GM12878 (cell line): ENCODE data around the gene ZNF418. TPM values are rescaled to one million over a fixed set of nuclear protein-coding genes. Genes with fewer than 3 reads are reported as not detected.

Experiments
- ATAC-seq: fragments of 200-7000 bp; cut with Tn5 transposase; 3 replicates; pipeline ENCODE4 v1.9.1; 2020; ENCODE audit warnings: mild to moderate bottlenecking, moderate library complexity
- BruUV-seq: library from RNA; stranded (reverse); fragments of 400-500 nt; replicated peaks from 2 replicates; lab custom pipeline; 2021; lab: Mats Ljungman, UMichigan
- CTCF ChIA-PET: fragments of 300-600 bp; sonication (Branson Sonifier 250); formaldehyde crosslinking; extraction: SDS; loops from one replicate; lab custom pipeline; 2021; ENCODE audit warnings: inconsistent platforms; lab: Yijun Ruan, JAX
- POLR2A ChIA-PET: fragments of 350-600 bp; formaldehyde crosslinking; extraction: SDS; loops from one replicate; lab custom pipeline; 2021; ENCODE audit warnings: inconsistent platforms; lab: Charles Lee
- RAD21 ChIA-PET: fragments of 300-600 bp; sonication (Branson Sonifier 250); formaldehyde crosslinking; loops from one replicate; lab custom pipeline; 2023; ENCODE audit warnings: antibody characterized with exemption; ENCODE audit not compliant: unreplicated experiment; lab: Charles Lee
- SMC1A ChIA-PET: fragments of 300-600 bp; sonication (Branson Sonifier 250); formaldehyde crosslinking; loops from one replicate; lab custom pipeline; 2023; ENCODE audit not compliant: unreplicated experiment, uncharacterized antibody; lab: Charles Lee
- DNase-seq: peaks from one replicate; pipeline ENCODE4 v3.0.0-alpha.2; 2011; ENCODE audit warnings: low read depth, low spot score
- FAIRE-seq: peaks from 3 replicates; lab custom pipeline; 2011; peaks lifted over from hg19 to GRCh38; lab: Jason Lieb, UNC
- H2AFZ ChIP-seq: 2 replicates; pipeline ENCODE4 v1.6.0; 2011; ENCODE audit warnings: low read depth, low read length, control low read depth; ENCODE audit not compliant: control insufficient read depth
- H3K27ac ChIP-seq: 2 replicates; pipeline ENCODE4 v1.5.1; 2011; ENCODE audit warnings: control low read depth; ENCODE audit not compliant: control insufficient read depth, insufficient read depth
- H3K27me3 ChIP-seq, 2 experiments: replicated peaks in 1 of 2; 2 replicates each; pipeline versions ENCODE4 v1.6.0 to v1.6.1; 2011; ENCODE audit warnings: low read length in 1 of 2; ENCODE audit not compliant: control insufficient read depth in 2 of 2, insufficient read depth in 2 of 2
- H3K36me3 ChIP-seq, 2 experiments: 2 replicates each; pipeline ENCODE4 v1.5.1; 2011; ENCODE audit warnings: low read length in 1 of 2; ENCODE audit not compliant: control insufficient read depth in 2 of 2, insufficient read depth in 2 of 2
- H3K4me1 ChIP-seq: 2 replicates; pipeline ENCODE4 v1.6.1; 2011; ENCODE audit warnings: mild to moderate bottlenecking, low read length, moderate library complexity, mixed read lengths; ENCODE audit not compliant: control insufficient read depth, insufficient read depth
- H3K4me2 ChIP-seq: 2 replicates; pipeline ENCODE4 v1.6.0; 2011; ENCODE audit warnings: control low read depth; ENCODE audit not compliant: control insufficient read depth, insufficient read depth
- H3K4me3 ChIP-seq: fragments of 200-600 bp; sonication (generic); 2 replicates; pipeline ENCODE4 v1.5.1; 2016
- H3K79me2 ChIP-seq: 2 replicates; pipeline ENCODE4 v1.6.0; 2011; ENCODE audit warnings: low read length; ENCODE audit not compliant: control insufficient read depth, insufficient read depth
- H3K9ac ChIP-seq: 2 replicates; pipeline ENCODE4 v1.8.0; 2011; ENCODE audit warnings: low read length, control low read depth, mixed read lengths; ENCODE audit not compliant: control insufficient read depth, insufficient read depth
- H3K9me3 ChIP-seq: replicated peaks from 3 replicates; pipeline ENCODE4 v1.5.1; 2011; ENCODE audit warnings: mild to moderate bottlenecking, low read length; ENCODE audit not compliant: control insufficient read depth, insufficient read depth
- H4K20me1 ChIP-seq: 2 replicates; pipeline ENCODE4 v1.6.0; 2011; ENCODE audit not compliant: control insufficient read depth, insufficient read depth
- BMI1 ChIP-seq: fragments of 450-650 bp; IDR thresholded peaks from 2 replicates; pipeline ENCODE4 v1.6.1; 2016; ENCODE audit warnings: mild to moderate bottlenecking, moderate library complexity, borderline replicate concordance
- CBFB ChIP-seq: IDR thresholded peaks from 2 replicates; pipeline ENCODE4 v1.6.1; 2016; ENCODE audit warnings: antibody characterized with exemption, low read depth
- CBX3 ChIP-seq: fragments of 200-600 bp; sonication (generic); IDR thresholded peaks from 2 replicates; pipeline ENCODE4 v1.6.1; 2016; ENCODE audit warnings: low read depth, borderline replicate concordance
- CEBPB ChIP-seq, 2 experiments: fragments of 150-350 bp in 1 of 2; IDR thresholded peaks; 2 replicates each; pipeline ENCODE4 v1.6.1; 2012 to 2014; ENCODE audit warnings: low read depth in 2 of 2, low read length in 2 of 2, borderline replicate concordance in 1 of 2, inconsistent platforms in 1 of 2
- EZH2 ChIP-seq: IDR thresholded peaks from 2 replicates; pipeline ENCODE4 v1.6.1; 2012; ENCODE audit warnings: low read depth, mild to moderate bottlenecking, control low read depth, inconsistent platforms, low read length, borderline replicate concordance; ENCODE audit not compliant: control insufficient read depth
- FOS ChIP-seq: IDR thresholded peaks from 3 replicates; pipeline ENCODE4 v1.6.1; 2011; ENCODE audit warnings: borderline replicate concordance; ENCODE audit not compliant: insufficient read length; ENCODE audit errors: extremely low read depth
- FOXK2 ChIP-seq: fragments of 450-650 bp; IDR thresholded peaks from 2 replicates; pipeline ENCODE4 v1.6.1; 2017; ENCODE audit warnings: mild to moderate bottlenecking, moderate library complexity
- IRF4 ChIP-seq: IDR thresholded peaks from 2 replicates; pipeline ENCODE4 v1.6.1; 2011; ENCODE audit warnings: low read depth, low read length
- KDM1A ChIP-seq: fragments of 200-600 bp; sonication (generic); IDR thresholded peaks from 2 replicates; pipeline ENCODE4 v1.6.1; 2016; ENCODE audit warnings: borderline replicate concordance
- KLF5 ChIP-seq: fragments of 450-650 bp; IDR thresholded peaks from 2 replicates; pipeline ENCODE4 v1.6.1; 2014; ENCODE audit warnings: mild to moderate bottlenecking; ENCODE audit not compliant: partially characterized antibody
- MXI1 ChIP-seq: fragments of 150-350 bp; IDR thresholded peaks from 2 replicates; pipeline ENCODE4 v1.6.1; 2011; ENCODE audit warnings: low read depth, mild to moderate bottlenecking, inconsistent platforms, low read length, improper control_type of control experiment
- NFXL1 ChIP-seq: fragments of 450-650 bp; IDR thresholded peaks from 2 replicates; pipeline ENCODE4 v1.6.1; 2017; ENCODE audit warnings: antibody characterized with exemption, mild to moderate bottlenecking, borderline replicate concordance
- NFYB ChIP-seq: IDR thresholded peaks from 2 replicates; pipeline ENCODE4 v1.6.1; 2011; ENCODE audit warnings: low read depth, mild to moderate bottlenecking, low read length, improper control_type of control experiment, moderate library complexity; ENCODE audit not compliant: insufficient read depth
- NR2C1 ChIP-seq: fragments of 450-650 bp; IDR thresholded peaks from 2 replicates; pipeline ENCODE4 v1.6.1; 2017; ENCODE audit warnings: antibody characterized with exemption, mild to moderate bottlenecking, moderate library complexity
- POU2F2 ChIP-seq: IDR thresholded peaks from 3 replicates; pipeline ENCODE4 v1.6.1; 2011; ENCODE audit warnings: low read depth, mild to moderate bottlenecking, low read length, borderline replicate concordance
- RBBP5 ChIP-seq: fragments of 200-600 bp; sonication (generic); conservative IDR thresholded peaks from 2 replicates; pipeline ENCODE4 v1.6.1; 2016
- SIN3A ChIP-seq: IDR thresholded peaks from 2 replicates; pipeline ENCODE4 v1.6.1; 2012; ENCODE audit warnings: low read depth, low read length, improper control_type of control experiment
- SMAD1 ChIP-seq: fragments of 450-650 bp; IDR thresholded peaks from 2 replicates; pipeline ENCODE4 v1.6.1; 2018; ENCODE audit warnings: mild to moderate bottlenecking, low read depth; ENCODE audit not compliant: partially characterized antibody
- SP1 ChIP-seq: IDR thresholded peaks from one replicate; pipeline ENCODE4 v1.6.1; 2011; ENCODE audit warnings: low read depth, low read length
- YY1 ChIP-seq: IDR thresholded peaks from 2 replicates; pipeline ENCODE4 v1.6.1; 2011; ENCODE audit warnings: low read depth, mild to moderate bottlenecking, low read length
- WGBS: methylation state at CpG from one replicate; pipeline ENCODE4 v1.1.6; 2016; ENCODE audit warnings: low lambda C conversion rate; ENCODE audit not compliant: insufficient replicate concordance, insufficient coverage; ENCODE audit errors: missing lambda C conversion rate; 5-methylcytosine and 5-hydroxymethylcytosine counted together
- in situ Hi-C: fragments of 300-500 bp; cut with MboI; formaldehyde crosslinking; loops from 9 replicates; pipeline ENCODE4 v1.14.3; 2018; ENCODE audit warnings: mixed read lengths
- intact Hi-C: fragments of 100-400 bp; cut with micrococcal nuclease; formaldehyde crosslinking; loops from one replicate; pipeline ENCODE4 v1.14.2; 2022; ENCODE audit not compliant: unreplicated experiment
- polyA plus RNA-seq, 11 experiments: library from polyadenylated mRNA; depleted of rRNA in 4 of 11; unstranded in 6 of 11; stranded (reverse) in 5 of 11; fragments of >200 nt; fragmentation: Nextera tagmentation in 4 of 11; fragmentation: Illumina TruSeq in 1 of 11; extraction: Ambion mirVana in 4 of 11; extraction: Trizol in 1 of 11; gene quantifications; 1 replicate in 1 of 11; 2 replicates in 10 of 11; pipeline versions ENCODE4 v1.2.1 to v1.2.3, GENCODE V29; 2011 to 2016; ENCODE audit warnings: inconsistent platforms in 2 of 11, missing spikeins in 2 of 11, low read depth in 1 of 11
- total RNA-seq, 4 experiments: library from RNA; depleted of rRNA in 3 of 4; stranded (reverse); fragments of >200 nt in 3 of 4; fragmentation: Illumina TruSeq in 1 of 4; extraction: Trizol in 1 of 4; gene quantifications; 2 replicates each; pipeline versions ENCODE4 v1.2.1 to v1.2.3, GENCODE V29; 2013 to 2021
- TF ChIP-seq, protein P1 (sequence below): fragments of 450-650 bp; IDR thresholded peaks from 2 replicates; pipeline ENCODE4 v1.6.1; 2018; ENCODE audit warnings: mild to moderate bottlenecking, low read depth, moderate library complexity; ENCODE audit not compliant: partially characterized antibody
- TF ChIP-seq, protein P2 (sequence below): IDR thresholded peaks from 2 replicates; pipeline ENCODE4 v1.6.1; 2012; ENCODE audit warnings: low read depth, low read length, improper control_type of control experiment

The ZNF418 gene
- total and polyA plus RNA-seq, 10 of the 15 experiments (the other 5 are each of a cell fraction or from before 2014, with no cell fraction given) = 0.20 to 1.3 (median 0.59) TPM; not detected in 1

DNA sequence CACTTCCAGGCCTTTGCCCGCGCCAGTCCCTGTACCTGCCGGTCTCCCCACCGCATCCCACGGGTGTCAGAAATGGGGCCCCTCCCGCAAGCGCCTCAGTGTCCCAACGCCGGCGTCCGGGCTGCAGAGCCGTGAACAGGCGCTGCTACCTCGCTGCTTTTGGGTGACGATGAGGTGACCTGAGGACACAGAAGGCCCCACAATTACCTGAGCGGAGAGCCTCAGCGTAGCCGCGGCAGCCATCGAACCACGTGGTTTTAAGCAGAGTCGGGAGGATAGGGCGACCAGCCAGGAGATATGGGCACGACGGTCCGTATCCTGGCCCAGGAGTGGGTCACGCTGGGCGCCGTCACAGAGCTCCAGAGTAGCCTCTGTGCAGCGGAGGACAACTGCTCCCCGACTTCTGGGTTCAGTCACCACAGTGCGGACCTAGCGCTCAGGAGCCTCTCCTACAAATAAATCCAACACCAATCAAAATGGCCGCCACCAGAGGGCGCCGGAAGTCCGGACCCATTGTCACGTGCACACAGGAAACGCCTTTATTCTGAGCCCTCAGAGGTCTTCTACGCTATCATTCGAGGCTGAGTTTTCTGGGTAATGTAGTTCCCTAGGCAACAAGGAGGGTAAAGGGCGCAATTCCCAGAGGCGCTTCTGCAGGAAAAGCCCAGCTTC lies 46.5 kb downstream of the ZNF418 start, which contains the start of gene ZNF814:
TSS of gene ZNF814 (minus strand) at position 478 of the 672 bp plus-strand sequence. CDS start at position 243, 235 bp downstream.
- in situ Hi-C loops (no loop called here), intact Hi-C loops (loop anchor here (10.0 kb wide), 1 partner anchor 484 kb away; no protein-coding TSS in a partner anchor)
- BruUV-seq = no TSS peak
- H3K27me3 ChIP-seq = no peaks in the 10 kb centered on the region
- ChIA-PET CTCF (interaction anchor here (0.9 to 1.4 kb wide), 3 partner anchors 9 to 151 kb away, joined by 3 to 4 read pairs (median 3); no protein-coding TSS in a partner anchor), RAD21 (no interaction called here), SMC1A (interaction anchor here (1.0 kb wide), 1 partner anchor 15 kb away, joined by 3 read pairs; no protein-coding TSS in a partner anchor), POLR2A (interaction anchor here (0.9 kb wide), 1 partner anchor 207 kb away, joined by 3 read pairs; no protein-coding TSS in a partner anchor)
- peak; percentile 95 for ATAC-seq
- H3K9ac ChIP-seq = peak within 1 kb of the TSS; percentile 90
- H3K4me3 ChIP-seq = peak within 1 kb of the TSS; percentile 83
- 1% methylated on average over 43 of the region's 43 CpGs for WGBS
- H3K4me2 ChIP-seq = peak within 1 kb of the TSS; percentile 75
- no peaks in the 10 kb centered on the region for H4K20me1 ChIP-seq
- peaks cover 33% of the 10 kb centered on the region for H3K79me2 ChIP-seq
- peaks cover 16% of the 10 kb centered on the region for H3K9me3 ChIP-seq
- peak; percentile 55 for DNase-seq
- FAIRE-seq = peak; percentile 92
- H3K4me1 ChIP-seq = no peaks in the 10 kb centered on the region
- peak within 1 kb of the TSS; percentile 99 for H2AFZ ChIP-seq
- H3K36me3 ChIP-seq = no peaks in the 10 kb centered on the region; a peak in 3 of 4 replicates
- peak within 1 kb of the TSS; percentile 85 for H3K27ac ChIP-seq
- TF ChIP-seq MXI1 (peak; percentile 90), RBBP5 (no peak), FOS (no peak), NFXL1 (no peak), KLF5 (peak; percentile 32), KDM1A (no peak), CBFB (peak; percentile 36; the same call in 1 of the 2 replicates), EZH2 (no peak), CEBPB (IDR thresholded peaks at IDR 0.05; ENCODE audit: borderline replicate concordance in 1 of 2, low read depth in 2 of 2, low read length in 2 of 2) (no peak), NFYB (no peak), BMI1 (no peak), YY1 (peak; percentile 97), FOXK2 (no peak), NR2C1 (peak; percentile 84), SMAD1 (no peak), SIN3A (peak; percentile 68; the same call in 1 of the 2 replicates), CBX3 (no peak), IRF4 (no peak), POU2F2 (peak; percentile 62; the same call in 2 of the 3 replicates), SP1 (no peak)
- TF ChIP-seq, protein P1, sequence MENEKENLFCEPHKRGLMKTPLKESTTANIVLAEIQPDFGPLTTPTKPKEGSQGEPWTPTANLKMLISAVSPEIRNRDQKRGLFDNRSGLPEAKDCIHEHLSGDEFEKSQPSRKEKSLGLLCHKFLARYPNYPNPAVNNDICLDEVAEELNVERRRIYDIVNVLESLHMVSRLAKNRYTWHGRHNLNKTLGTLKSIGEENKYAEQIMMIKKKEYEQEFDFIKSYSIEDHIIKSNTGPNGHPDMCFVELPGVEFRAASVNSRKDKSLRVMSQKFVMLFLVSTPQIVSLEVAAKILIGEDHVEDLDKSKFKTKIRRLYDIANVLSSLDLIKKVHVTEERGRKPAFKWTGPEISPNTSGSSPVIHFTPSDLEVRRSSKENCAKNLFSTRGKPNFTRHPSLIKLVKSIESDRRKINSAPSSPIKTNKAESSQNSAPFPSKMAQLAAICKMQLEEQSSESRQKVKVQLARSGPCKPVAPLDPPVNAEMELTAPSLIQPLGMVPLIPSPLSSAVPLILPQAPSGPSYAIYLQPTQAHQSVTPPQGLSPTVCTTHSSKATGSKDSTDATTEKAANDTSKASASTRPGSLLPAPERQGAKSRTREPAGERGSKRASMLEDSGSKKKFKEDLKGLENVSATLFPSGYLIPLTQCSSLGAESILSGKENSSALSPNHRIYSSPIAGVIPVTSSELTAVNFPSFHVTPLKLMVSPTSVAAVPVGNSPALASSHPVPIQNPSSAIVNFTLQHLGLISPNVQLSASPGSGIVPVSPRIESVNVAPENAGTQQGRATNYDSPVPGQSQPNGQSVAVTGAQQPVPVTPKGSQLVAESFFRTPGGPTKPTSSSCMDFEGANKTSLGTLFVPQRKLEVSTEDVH = peak; percentile 79
- TF ChIP-seq, protein P2, sequence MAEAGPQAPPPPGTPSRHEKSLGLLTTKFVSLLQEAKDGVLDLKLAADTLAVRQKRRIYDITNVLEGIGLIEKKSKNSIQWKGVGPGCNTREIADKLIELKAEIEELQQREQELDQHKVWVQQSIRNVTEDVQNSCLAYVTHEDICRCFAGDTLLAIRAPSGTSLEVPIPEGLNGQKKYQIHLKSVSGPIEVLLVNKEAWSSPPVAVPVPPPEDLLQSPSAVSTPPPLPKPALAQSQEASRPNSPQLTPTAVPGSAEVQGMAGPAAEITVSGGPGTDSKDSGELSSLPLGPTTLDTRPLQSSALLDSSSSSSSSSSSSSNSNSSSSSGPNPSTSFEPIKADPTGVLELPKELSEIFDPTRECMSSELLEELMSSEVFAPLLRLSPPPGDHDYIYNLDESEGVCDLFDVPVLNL = no peak
